NB4 (cell line): ENCODE results near the gene TEKTIP1.
"Not testable (repeated sequence)": the region's sequence is repeated elsewhere in the genome, so short reads cannot be mapped to it uniquely, and the experiment has no call there.

Experiments used
- CTCF ChIP-seq: IDR thresholded peaks from one replicate; pipeline ENCODE4 v1.5.1; 2012; ENCODE audit warnings: low read depth, low read length
- MAX ChIP-seq: IDR thresholded peaks from 2 replicates; pipeline ENCODE4 v1.6.1; 2011; ENCODE audit warnings: low read depth, low read length
- MYC ChIP-seq: IDR thresholded peaks from 2 replicates; pipeline ENCODE4 v1.6.1; 2011; ENCODE audit warnings: low read depth, low read length
- POLR2A ChIP-seq: IDR thresholded peaks from 2 replicates; pipeline ENCODE4 v1.6.1; 2011; ENCODE audit warnings: mild to moderate bottlenecking; ENCODE audit not compliant: insufficient read length; ENCODE audit errors: extremely low read depth

GRCh38 chr19:3508121-3508661 is 30.8 kb upstream of the TEKTIP1 start:
- TF ChIP-seq MAX, CTCF, POLR2A, MYC: not testable (repeated sequence)
